Stimulated activated CD4-positive, alpha-beta T cell treated with anti-CD3 and anti-CD28 coated beads, Interleukin-1b, Interleukin-23, amount 100 ng/mL, for 4 hours (primary cell): Measurements from ENCODE around the gene INTS14.
A peak's percentile ranks its signal among the peaks of the same experiment; 100 is the strongest.

ENCODE experiments used
- DNase-seq, 2 donors: peaks; one replicate each; pipeline ENCODE4 v3.0.0-alpha.2; 2020; ENCODE audit warnings: low read depth in 2 of 2

INTS14 gene

DNA sequence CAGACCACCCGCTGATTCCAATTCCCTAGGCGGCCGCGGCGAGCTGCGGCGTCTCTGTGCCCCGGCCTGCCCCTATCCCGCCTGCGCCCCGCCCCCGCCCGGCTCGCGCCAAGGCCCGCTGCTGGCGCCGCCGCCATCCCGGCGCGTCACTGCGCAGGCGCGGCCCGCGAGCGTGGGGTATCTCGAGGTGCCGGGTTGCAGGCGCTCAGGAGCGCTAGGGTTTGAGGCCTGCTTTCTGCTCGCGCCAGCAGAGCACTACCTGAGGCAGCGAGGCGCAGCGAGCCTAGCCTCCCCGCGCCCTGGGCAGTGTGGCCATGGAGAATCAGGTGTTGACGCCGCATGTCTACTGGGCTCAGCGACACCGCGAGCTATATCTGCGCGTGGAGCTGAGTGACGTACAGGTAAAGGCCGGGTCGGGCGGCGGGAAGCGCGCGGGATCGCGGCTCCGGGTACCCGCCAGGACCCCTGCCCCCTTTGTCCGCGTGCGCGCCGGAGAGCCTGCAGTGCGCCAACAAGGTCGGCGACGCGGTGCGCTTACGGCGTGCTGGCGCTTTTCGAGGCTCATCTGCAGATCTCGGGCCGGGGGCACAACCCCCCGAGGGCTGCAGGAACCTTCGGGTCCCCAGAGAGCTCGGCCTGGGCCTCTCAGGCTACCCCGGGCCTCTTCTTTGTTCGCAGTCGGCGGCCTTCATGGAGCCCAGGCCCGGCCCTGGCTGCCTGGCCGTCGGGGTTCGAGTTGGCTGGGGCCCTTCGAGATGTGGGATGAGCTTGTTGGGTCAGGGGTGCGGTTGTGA, 80.4 kb downstream of the INTS14 start, which contains the start of gene HACD3:
Gene HACD3 (plus strand): TSS at position 146 of the 794 bp plus-strand sequence. CDS start 169 bp downstream, at position 315.
- DNase-seq = peak; percentile 87 to 96

GRCh38 chr15:65529762-65530317, 81.1 kb downstream of the INTS14 start:
- no peak for DNase-seq
